B cell (primary cell): ENCODE data around the gene DPT. TPM values are rescaled to one million over a fixed set of nuclear protein-coding genes. Genes with fewer than 3 reads are reported as not detected.

ENCODE experiments used
- ATAC-seq: fragments of 200-7000 bp; cut with Tn5 transposase; one replicate; pipeline ENCODE4 v1.10.0; 2021; ENCODE audit warnings: low read depth, mild to moderate bottlenecking, moderate number of reproducible peaks, moderate library complexity
- CTCF ChIA-PET: fragments of 350-600 bp; sonication (Branson Sonifier 250); formaldehyde crosslinking; loops from one replicate; lab custom pipeline; 2021; ENCODE audit warnings: antibody characterized with exemption, inconsistent platforms; lab: Charles Lee
- POLR2A ChIA-PET: fragments of 350-600 bp; sonication (Branson Sonifier 250); formaldehyde crosslinking; loops from one replicate; lab custom pipeline; 2021; ENCODE audit warnings: antibody characterized with exemption; lab: Charles Lee
- DNase-seq: peaks from one replicate; pipeline ENCODE4 v3.0.0; 2013
- H2AFZ ChIP-seq: 2 replicates; pipeline ENCODE4 v1.6.1; 2012; ENCODE audit warnings: mild to moderate bottlenecking, low read depth, low read length; ENCODE audit not compliant: insufficient read depth, poor library complexity, severe bottlenecking
- H3K27ac ChIP-seq, 2 donors: 1 replicate in 1 of 2; 2 replicates in 1 of 2; pipeline ENCODE4 v1.5.1; 2012 to 2013; ENCODE audit warnings: low read length in 2 of 2, mild to moderate bottlenecking in 2 of 2, moderate library complexity in 1 of 2
- H3K27me3 ChIP-seq, 4 experiments: fragments of 200-600 bp in 1 of 4; sonication (generic) in 1 of 4; replicated peaks in 1 of 4; 1 replicate in 2 of 4; 2 replicates in 2 of 4; pipeline versions ENCODE4 v1.6.1 to v1.7.0; 2013 to 2016; ENCODE audit warnings: low read length in 3 of 4, mild to moderate bottlenecking in 2 of 4, mixed read lengths in 1 of 4, moderate library complexity in 1 of 4; ENCODE audit not compliant: insufficient read depth in 4 of 4, control insufficient read depth in 3 of 4; ENCODE audit errors: control extremely low read depth in 1 of 4
- H3K36me3 ChIP-seq, 2 experiments: replicated peaks in 1 of 2; 1 replicate in 1 of 2; 2 replicates in 1 of 2; pipeline versions ENCODE4 v1.6.1 to v1.7.1; 2013; ENCODE audit warnings: low read length in 1 of 2; ENCODE audit not compliant: insufficient read depth in 2 of 2, control insufficient read depth in 1 of 2; ENCODE audit errors: control extremely low read depth in 1 of 2, extremely low read depth in 1 of 2
- H3K4me1 ChIP-seq, 2 donors: fragments of 200-600 bp in 1 of 2; sonication (generic) in 1 of 2; 1 replicate in 1 of 2; 2 replicates in 1 of 2; pipeline versions ENCODE4 v1.5.1 to v1.6.1; 2013 to 2017; ENCODE audit warnings: low read length in 2 of 2; ENCODE audit not compliant: control insufficient read depth in 2 of 2, insufficient read depth in 2 of 2
- H3K4me2 ChIP-seq: replicated peaks from 2 replicates; pipeline ENCODE3; 2012; ENCODE audit warnings: mild to moderate bottlenecking, low read depth, low read length; ENCODE audit not compliant: poor library complexity, severe bottlenecking
- H3K4me3 ChIP-seq, 5 experiments: fragments of 200-600 bp in 1 of 5; sonication (generic) in 1 of 5; 1 replicate in 3 of 5; 2 replicates in 2 of 5; pipeline versions ENCODE4 v1.5.1 to v1.7.0; 2011 to 2016; ENCODE audit warnings: low read length in 4 of 5, mild to moderate bottlenecking in 4 of 5, low read depth in 2 of 5, control low read depth in 1 of 5, moderate library complexity in 1 of 5; ENCODE audit not compliant: insufficient read depth in 1 of 5; ENCODE audit errors: control extremely low read depth in 1 of 5, extremely low read depth in 1 of 5
- H3K79me2 ChIP-seq: fragments of 200-600 bp; sonication (generic); one replicate; pipeline ENCODE4 v1.6.0; 2016; ENCODE audit warnings: low read length; ENCODE audit not compliant: control insufficient read depth, insufficient read depth
- H3K9ac ChIP-seq: fragments of 200-600 bp; sonication (generic); 2 replicates; pipeline ENCODE4 v1.6.1; 2017; ENCODE audit warnings: mild to moderate bottlenecking, low read length, moderate library complexity
- H3K9me3 ChIP-seq, 3 donors: one replicate each; pipeline versions ENCODE4 v1.6.1 to v1.7.1; 2013; ENCODE audit warnings: low read length in 2 of 3; ENCODE audit not compliant: control insufficient read depth in 2 of 3, insufficient read depth in 1 of 3; ENCODE audit errors: control extremely low read depth in 1 of 3
- H4K20me1 ChIP-seq: 2 replicates; pipeline ENCODE4 v1.6.0; 2012; ENCODE audit warnings: mild to moderate bottlenecking, low read length; ENCODE audit not compliant: insufficient read depth, control insufficient read depth, poor library complexity, severe bottlenecking
- H3K27ac Mint-ChIP-seq: one replicate; pipeline ENCODE4 v1.8.0; 2021; ENCODE audit warnings: mixed read lengths
- H3K27me3 Mint-ChIP-seq: one replicate; pipeline ENCODE4 v1.8.0; 2021; ENCODE audit warnings: mixed read lengths
- H3K4me1 Mint-ChIP-seq: one replicate; pipeline ENCODE4 v1.8.0; 2021; ENCODE audit warnings: mixed read lengths
- H3K4me3 Mint-ChIP-seq: one replicate; pipeline ENCODE4 v1.8.0; 2021; ENCODE audit warnings: mixed read lengths
- H3K9me3 Mint-ChIP-seq: one replicate; pipeline ENCODE4 v1.8.0; 2022; ENCODE audit warnings: mixed read lengths; ENCODE audit not compliant: insufficient read depth
- CTCF ChIP-seq: fragments of 200-600 bp; IDR thresholded peaks from one replicate; pipeline ENCODE4 v1.8.0; 2022; ENCODE audit warnings: antibody characterized with exemption, mild to moderate bottlenecking
- EZH2 ChIP-seq: IDR thresholded peaks from 2 replicates; pipeline ENCODE4 v1.6.1; 2012; ENCODE audit warnings: borderline replicate concordance, low read depth, mild to moderate bottlenecking, moderate library complexity, low read length; ENCODE audit not compliant: insufficient read depth, poor library complexity, severe bottlenecking
- WGBS: methylation state at CpG from one replicate; pipeline ENCODE4 v1.1.5; 2013; ENCODE audit warnings: missing lambda C conversion rate; ENCODE audit not compliant: insufficient coverage; 5-methylcytosine and 5-hydroxymethylcytosine counted together
- intact Hi-C: fragments of 100-400 bp; cut with micrococcal nuclease; formaldehyde crosslinking; loops from one replicate; pipeline ENCODE4 v1.10.0; 2022
- polyA plus RNA-seq: library from polyadenylated mRNA; depleted of rRNA; stranded (reverse); fragments of >200 nt; gene quantifications from 2 replicates; pipeline ENCODE4 v1.2.3, GENCODE V29; 2012
- total RNA-seq, 2 donors: library from RNA; stranded (reverse); fragments of 120-200 nt in 1 of 2; gene quantifications; 1 replicate in 1 of 2; 2 replicates in 1 of 2; pipeline versions ENCODE4 v1.2.3 to v1.2.4, GENCODE V29; 2013 to 2022

DPT gene
- total and polyA plus RNA-seq, 2 donors (not counting 1 experiment from before 2014, with no cell fraction given) = not detected

DNA sequence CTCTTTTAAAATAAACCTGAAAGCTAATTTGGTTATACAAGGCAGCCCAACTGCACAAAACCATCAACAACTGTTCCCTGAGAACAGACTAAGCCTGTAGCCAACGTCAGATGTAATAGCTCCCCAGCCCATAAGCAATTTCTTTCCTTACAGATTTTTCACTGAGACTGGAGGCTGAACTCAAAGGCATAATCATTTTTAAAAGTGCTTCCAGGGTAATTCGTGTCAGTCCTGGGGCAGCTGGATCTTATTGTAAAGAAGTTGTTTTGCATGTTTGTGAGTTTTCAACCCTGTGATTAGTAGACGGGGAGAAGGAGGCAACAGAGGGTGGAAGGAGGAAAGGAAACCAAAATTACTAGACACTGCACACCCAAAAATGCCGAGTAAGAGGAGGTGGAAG is 3.2 kb downstream of the DPT start:
- H3K27me3 Mint-ChIP-seq = peaks cover 20% of the 10 kb centered on the region
- 80% methylated on average over 1 of the region's 4 CpGs for WGBS
- H4K20me1 ChIP-seq = no peaks in the 10 kb centered on the region
- H3K36me3 ChIP-seq = no peaks in the 10 kb centered on the region
- POLR2A ChIA-PET = no interaction called here
- CTCF ChIA-PET = no interaction called here
- no peak overlapping the region for H3K4me3 Mint-ChIP-seq
- TF ChIP-seq CTCF = no peak
- TF ChIP-seq EZH2 = no peak
- no peak overlapping the region for H3K4me3 ChIP-seq
- H3K9me3 ChIP-seq = peaks cover 0 to 9% (median 0%) of the 10 kb centered on the region in 3 donors
- no peak overlapping the region for H3K27ac ChIP-seq
- H3K9me3 Mint-ChIP-seq = no peaks in the 10 kb centered on the region
- no peak overlapping the region for H3K4me2 ChIP-seq
- no peaks in the 10 kb centered on the region for H3K27me3 ChIP-seq
- H3K4me1 ChIP-seq = no peaks in the 10 kb centered on the region
- H3K79me2 ChIP-seq = no peaks in the 10 kb centered on the region
- intact Hi-C loops = no loop called here
- DNase-seq (no peak), ATAC-seq (no peak)
- no peak overlapping the region for H3K27ac Mint-ChIP-seq
- H2AFZ ChIP-seq = no peak overlapping the region
- H3K9ac ChIP-seq = no peak overlapping the region
- H3K4me1 Mint-ChIP-seq = no peaks in the 10 kb centered on the region

GRCh38 chr1:168725060-168725459 is 3.9 kb downstream of the DPT start:
- Histone ChIP-seq H2AFZ (no peak overlapping the region), H3K4me2 (no peak overlapping the region), H3K9me3 (peaks cover 0 to 9% (median 0%) of the 10 kb centered on the region in 3 donors), H3K27ac (no peak overlapping the region), H3K9ac (no peak overlapping the region), H3K36me3 (no peaks in the 10 kb centered on the region), H3K4me1 (no peaks in the 10 kb centered on the region), H3K27me3 (no peaks in the 10 kb centered on the region), H3K79me2 (no peaks in the 10 kb centered on the region), H4K20me1 (no peaks in the 10 kb centered on the region), H3K4me3 (no peak overlapping the region)
- TF ChIP-seq CTCF (no peak), EZH2 (no peak)
- ChIA-PET POLR2A (no interaction called here), CTCF (no interaction called here)
- 100% methylated on average over 2 of the region's 2 CpGs for WGBS
- DNase-seq (no peak), ATAC-seq (no peak)
- Mint-ChIP-seq H3K27me3 (peaks cover 23% of the 10 kb centered on the region), H3K4me3 (no peak overlapping the region), H3K27ac (no peak overlapping the region), H3K4me1 (no peaks in the 10 kb centered on the region), H3K9me3 (no peaks in the 10 kb centered on the region)
- intact Hi-C loops = no loop called here
